B cell (primary cell): ENCODE measurements around the gene WIPI1. TPM values are rescaled to one million over a fixed set of nuclear protein-coding genes. Genes with fewer than 3 reads are reported as not detected.

ENCODE experiments used
- ATAC-seq: fragments of 200-7000 bp; cut with Tn5 transposase; one replicate; pipeline ENCODE4 v1.10.0; 2021; ENCODE audit warnings: low read depth, mild to moderate bottlenecking, moderate number of reproducible peaks, moderate library complexity
- CTCF ChIA-PET: fragments of 350-600 bp; sonication (Branson Sonifier 250); formaldehyde crosslinking; loops from one replicate; lab custom pipeline; 2021; ENCODE audit warnings: antibody characterized with exemption, inconsistent platforms; lab: Charles Lee
- POLR2A ChIA-PET: fragments of 350-600 bp; sonication (Branson Sonifier 250); formaldehyde crosslinking; loops from one replicate; lab custom pipeline; 2021; ENCODE audit warnings: antibody characterized with exemption; lab: Charles Lee
- DNase-seq: peaks from one replicate; pipeline ENCODE4 v3.0.0; 2013
- H2AFZ ChIP-seq: 2 replicates; pipeline ENCODE4 v1.6.1; 2012; ENCODE audit warnings: mild to moderate bottlenecking, low read depth, low read length; ENCODE audit not compliant: insufficient read depth, poor library complexity, severe bottlenecking
- H3K27ac ChIP-seq, 2 donors: 1 replicate in 1 of 2; 2 replicates in 1 of 2; pipeline ENCODE4 v1.5.1; 2012 to 2013; ENCODE audit warnings: low read length in 2 of 2, mild to moderate bottlenecking in 2 of 2, moderate library complexity in 1 of 2
- H3K27me3 ChIP-seq, 4 experiments: fragments of 200-600 bp in 1 of 4; sonication (generic) in 1 of 4; replicated peaks in 1 of 4; 1 replicate in 2 of 4; 2 replicates in 2 of 4; pipeline versions ENCODE4 v1.6.1 to v1.7.0; 2013 to 2016; ENCODE audit warnings: low read length in 3 of 4, mild to moderate bottlenecking in 2 of 4, mixed read lengths in 1 of 4, moderate library complexity in 1 of 4; ENCODE audit not compliant: insufficient read depth in 4 of 4, control insufficient read depth in 3 of 4; ENCODE audit errors: control extremely low read depth in 1 of 4
- H3K36me3 ChIP-seq, 2 experiments: replicated peaks in 1 of 2; 1 replicate in 1 of 2; 2 replicates in 1 of 2; pipeline versions ENCODE4 v1.6.1 to v1.7.1; 2013; ENCODE audit warnings: low read length in 1 of 2; ENCODE audit not compliant: insufficient read depth in 2 of 2, control insufficient read depth in 1 of 2; ENCODE audit errors: control extremely low read depth in 1 of 2, extremely low read depth in 1 of 2
- H3K4me1 ChIP-seq, 2 donors: fragments of 200-600 bp in 1 of 2; sonication (generic) in 1 of 2; 1 replicate in 1 of 2; 2 replicates in 1 of 2; pipeline versions ENCODE4 v1.5.1 to v1.6.1; 2013 to 2017; ENCODE audit warnings: low read length in 2 of 2; ENCODE audit not compliant: control insufficient read depth in 2 of 2, insufficient read depth in 2 of 2
- H3K4me2 ChIP-seq: replicated peaks from 2 replicates; pipeline ENCODE3; 2012; ENCODE audit warnings: mild to moderate bottlenecking, low read depth, low read length; ENCODE audit not compliant: poor library complexity, severe bottlenecking
- H3K4me3 ChIP-seq, 5 experiments: fragments of 200-600 bp in 1 of 5; sonication (generic) in 1 of 5; 1 replicate in 3 of 5; 2 replicates in 2 of 5; pipeline versions ENCODE4 v1.5.1 to v1.7.0; 2011 to 2016; ENCODE audit warnings: low read length in 4 of 5, mild to moderate bottlenecking in 4 of 5, low read depth in 2 of 5, control low read depth in 1 of 5, moderate library complexity in 1 of 5; ENCODE audit not compliant: insufficient read depth in 1 of 5; ENCODE audit errors: control extremely low read depth in 1 of 5, extremely low read depth in 1 of 5
- H3K79me2 ChIP-seq: fragments of 200-600 bp; sonication (generic); one replicate; pipeline ENCODE4 v1.6.0; 2016; ENCODE audit warnings: low read length; ENCODE audit not compliant: control insufficient read depth, insufficient read depth
- H3K9ac ChIP-seq: fragments of 200-600 bp; sonication (generic); 2 replicates; pipeline ENCODE4 v1.6.1; 2017; ENCODE audit warnings: mild to moderate bottlenecking, low read length, moderate library complexity
- H3K9me3 ChIP-seq, 3 donors: one replicate each; pipeline versions ENCODE4 v1.6.1 to v1.7.1; 2013; ENCODE audit warnings: low read length in 2 of 3; ENCODE audit not compliant: control insufficient read depth in 2 of 3, insufficient read depth in 1 of 3; ENCODE audit errors: control extremely low read depth in 1 of 3
- H4K20me1 ChIP-seq: 2 replicates; pipeline ENCODE4 v1.6.0; 2012; ENCODE audit warnings: mild to moderate bottlenecking, low read length; ENCODE audit not compliant: insufficient read depth, control insufficient read depth, poor library complexity, severe bottlenecking
- H3K27ac Mint-ChIP-seq: one replicate; pipeline ENCODE4 v1.8.0; 2021; ENCODE audit warnings: mixed read lengths
- H3K27me3 Mint-ChIP-seq: one replicate; pipeline ENCODE4 v1.8.0; 2021; ENCODE audit warnings: mixed read lengths
- H3K4me1 Mint-ChIP-seq: one replicate; pipeline ENCODE4 v1.8.0; 2021; ENCODE audit warnings: mixed read lengths
- H3K4me3 Mint-ChIP-seq: one replicate; pipeline ENCODE4 v1.8.0; 2021; ENCODE audit warnings: mixed read lengths
- H3K9me3 Mint-ChIP-seq: one replicate; pipeline ENCODE4 v1.8.0; 2022; ENCODE audit warnings: mixed read lengths; ENCODE audit not compliant: insufficient read depth
- EZH2 ChIP-seq: IDR thresholded peaks from 2 replicates; pipeline ENCODE4 v1.6.1; 2012; ENCODE audit warnings: borderline replicate concordance, low read depth, mild to moderate bottlenecking, moderate library complexity, low read length; ENCODE audit not compliant: insufficient read depth, poor library complexity, severe bottlenecking
- WGBS: methylation state at CpG from one replicate; pipeline ENCODE4 v1.1.5; 2013; ENCODE audit warnings: missing lambda C conversion rate; ENCODE audit not compliant: insufficient coverage; 5-methylcytosine and 5-hydroxymethylcytosine counted together
- intact Hi-C: fragments of 100-400 bp; cut with micrococcal nuclease; formaldehyde crosslinking; loops from one replicate; pipeline ENCODE4 v1.10.0; 2022
- polyA plus RNA-seq: library from polyadenylated mRNA; depleted of rRNA; stranded (reverse); fragments of >200 nt; gene quantifications from 2 replicates; pipeline ENCODE4 v1.2.3, GENCODE V29; 2012
- total RNA-seq, 2 donors: library from RNA; stranded (reverse); fragments of 120-200 nt in 1 of 2; gene quantifications; 1 replicate in 1 of 2; 2 replicates in 1 of 2; pipeline versions ENCODE4 v1.2.3 to v1.2.4, GENCODE V29; 2013 to 2022
- TF ChIP-seq, protein P1 (sequence below): fragments of 200-600 bp; IDR thresholded peaks from one replicate; pipeline ENCODE4 v1.8.0; 2022; ENCODE audit warnings: antibody characterized with exemption, mild to moderate bottlenecking

The WIPI1 gene
- total and polyA plus RNA-seq, 2 donors (not counting 1 experiment from before 2014, with no cell fraction given) = 6.0 to 14.7 TPM

DNA sequence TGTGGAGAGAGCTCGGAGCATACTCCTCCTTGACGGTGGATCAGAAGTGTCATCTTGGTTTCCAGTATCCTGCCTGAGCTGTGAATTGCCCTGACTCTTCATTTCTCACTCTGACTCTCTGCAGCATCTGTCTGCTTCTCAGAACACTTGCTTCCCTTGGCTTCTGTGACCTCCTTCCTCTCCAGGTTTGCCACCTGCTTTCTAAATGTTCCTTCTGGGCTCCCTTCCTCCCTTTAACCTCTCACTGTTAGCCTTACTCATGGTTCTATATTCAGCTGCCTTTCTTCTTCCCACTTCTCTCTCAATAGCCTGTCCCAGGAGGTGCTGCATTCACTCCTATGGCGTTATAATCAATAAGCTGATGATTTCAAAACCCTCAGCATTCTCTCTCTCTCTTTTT, 43.8 kb upstream of the WIPI1 start:
- Mint-ChIP-seq H3K27me3 (no peaks in the 10 kb centered on the region), H3K4me3 (no peak overlapping the region), H3K4me1 (peaks cover 26% of the 10 kb centered on the region), H3K9me3 (no peaks in the 10 kb centered on the region), H3K27ac (peak overlapping the region; percentile 39)
- ATAC-seq (no peak), DNase-seq (no peak)
- POLR2A ChIA-PET = no interaction called here
- H3K27ac ChIP-seq = no peak overlapping the region
- H3K9me3 ChIP-seq = peaks cover 0 to 4% (median 0%) of the 10 kb centered on the region in 3 donors
- H3K4me3 ChIP-seq = no peak overlapping the region
- no peak overlapping the region for H2AFZ ChIP-seq
- H3K4me2 ChIP-seq = no peak overlapping the region
- 92% methylated on average over 3 of the region's 3 CpGs for WGBS
- no peak overlapping the region for H3K9ac ChIP-seq
- H4K20me1 ChIP-seq = no peaks in the 10 kb centered on the region
- H3K27me3 ChIP-seq = no peaks in the 10 kb centered on the region
- CTCF ChIA-PET = interaction anchor here (1.0 kb wide), 1 partner anchor 12 kb away, joined by 4 read pairs; the partner anchor contains the start of gene PRKAR1A
- H3K4me1 ChIP-seq = peaks cover 22 to 25% of the 10 kb centered on the region in 2 donors
- H3K79me2 ChIP-seq = no peaks in the 10 kb centered on the region
- intact Hi-C loops = no loop called here
- TF ChIP-seq, protein P1, sequence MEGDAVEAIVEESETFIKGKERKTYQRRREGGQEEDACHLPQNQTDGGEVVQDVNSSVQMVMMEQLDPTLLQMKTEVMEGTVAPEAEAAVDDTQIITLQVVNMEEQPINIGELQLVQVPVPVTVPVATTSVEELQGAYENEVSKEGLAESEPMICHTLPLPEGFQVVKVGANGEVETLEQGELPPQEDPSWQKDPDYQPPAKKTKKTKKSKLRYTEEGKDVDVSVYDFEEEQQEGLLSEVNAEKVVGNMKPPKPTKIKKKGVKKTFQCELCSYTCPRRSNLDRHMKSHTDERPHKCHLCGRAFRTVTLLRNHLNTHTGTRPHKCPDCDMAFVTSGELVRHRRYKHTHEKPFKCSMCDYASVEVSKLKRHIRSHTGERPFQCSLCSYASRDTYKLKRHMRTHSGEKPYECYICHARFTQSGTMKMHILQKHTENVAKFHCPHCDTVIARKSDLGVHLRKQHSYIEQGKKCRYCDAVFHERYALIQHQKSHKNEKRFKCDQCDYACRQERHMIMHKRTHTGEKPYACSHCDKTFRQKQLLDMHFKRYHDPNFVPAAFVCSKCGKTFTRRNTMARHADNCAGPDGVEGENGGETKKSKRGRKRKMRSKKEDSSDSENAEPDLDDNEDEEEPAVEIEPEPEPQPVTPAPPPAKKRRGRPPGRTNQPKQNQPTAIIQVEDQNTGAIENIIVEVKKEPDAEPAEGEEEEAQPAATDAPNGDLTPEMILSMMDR = no peak
- no peak for TF ChIP-seq EZH2
- H3K36me3 ChIP-seq = no peaks in the 10 kb centered on the region

DNA sequence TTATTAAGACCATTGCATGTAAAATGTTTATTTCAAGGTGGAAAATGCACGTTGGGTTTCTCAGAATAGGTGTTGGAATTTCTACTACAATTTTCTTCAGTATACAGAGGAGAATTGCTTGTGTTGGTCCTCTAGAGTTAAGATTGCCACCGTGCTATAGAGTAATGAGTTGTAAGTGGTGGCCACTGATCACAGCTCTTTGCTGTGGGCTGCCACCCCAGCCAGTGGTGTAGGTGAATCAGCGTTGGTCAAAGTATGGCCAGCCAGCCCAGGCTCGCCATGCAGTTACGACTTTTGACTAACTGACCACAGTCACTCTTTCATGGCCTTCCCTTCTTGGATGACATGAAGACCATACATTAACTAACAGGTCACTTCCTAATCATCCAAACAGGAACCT, 42.3 kb upstream of the WIPI1 start:
- H2AFZ ChIP-seq = peak overlapping the region; percentile 73
- H3K79me2 ChIP-seq = no peaks in the 10 kb centered on the region
- H4K20me1 ChIP-seq = no peaks in the 10 kb centered on the region
- H3K27me3 ChIP-seq = no peaks in the 10 kb centered on the region
- Mint-ChIP-seq H3K9me3 (no peaks in the 10 kb centered on the region), H3K27me3 (no peaks in the 10 kb centered on the region), H3K4me3 (no peak overlapping the region), H3K4me1 (peaks cover 26% of the 10 kb centered on the region), H3K27ac (peak overlapping the region; percentile 34)
- H3K4me1 ChIP-seq = peaks cover 22 to 25% of the 10 kb centered on the region in 2 donors
- H3K4me3 ChIP-seq = no peak overlapping the region
- ChIA-PET POLR2A (interaction anchor here (2.5 kb wide), 1 partner anchor 12 kb away, joined by 17 read pairs; the partner anchor contains the start of gene PRKAR1A), CTCF (no interaction called here)
- 100% methylated on average over 3 of the region's 5 CpGs for WGBS
- no peaks in the 10 kb centered on the region for H3K36me3 ChIP-seq
- intact Hi-C loops = no loop called here
- ATAC-seq (no peak), DNase-seq (no peak)
- H3K9ac ChIP-seq = no peak overlapping the region
- H3K27ac ChIP-seq = no peak overlapping the region
- no peak overlapping the region for H3K4me2 ChIP-seq
- peaks cover 0 to 4% (median 0%) of the 10 kb centered on the region in 3 donors for H3K9me3 ChIP-seq
- no peak for TF ChIP-seq EZH2
- TF ChIP-seq, protein P1 = no peak
